HepG2 (cell line): ENCODE measurements around the gene MIDN. TPM values are rescaled to one million over a fixed set of nuclear protein-coding genes. Genes with fewer than 3 reads are reported as not detected.

ENCODE experiments used
- ARNTL ChIP-seq: sonication (generic); formaldehyde crosslinking; IDR thresholded peaks from 2 replicates; pipeline ENCODE4 v1.4.0; 2020; ENCODE audit warnings: mild to moderate bottlenecking, missing genetic modification reagents
- CBX1 ChIP-seq: IDR thresholded peaks from one replicate; pipeline ENCODE4 v1.6.1; 2016; ENCODE audit warnings: antibody characterized with exemption, low read depth
- DNMT1 ChIP-seq: sonication (generic); formaldehyde crosslinking; IDR thresholded peaks from 2 replicates; pipeline ENCODE4 v1.5.1; 2020; ENCODE audit warnings: mild to moderate bottlenecking, missing genetic modification reagents
- HDAC6 ChIP-seq: fragments of 200-600 bp; sonication (generic); IDR thresholded peaks from 2 replicates; pipeline ENCODE4 v1.7.0; 2017; ENCODE audit warnings: mild to moderate bottlenecking, antibody characterized with exemption, low read length, low read depth
- HMG20B ChIP-seq: conservative IDR thresholded peaks from 2 replicates; pipeline ENCODE4 v1.6.1; 2016; ENCODE audit warnings: missing genetic modification reagents, missing compliant biosample characterization
- NFE2 ChIP-seq: sonication (generic); formaldehyde crosslinking; IDR thresholded peaks from 2 replicates; pipeline ENCODE4 v1.4.0; 2020; ENCODE audit warnings: missing genetic modification reagents
- PAXIP1 ChIP-seq: sonication (generic); formaldehyde crosslinking; conservative IDR thresholded peaks from 2 replicates; pipeline ENCODE4 v1.4.0; 2020; ENCODE audit warnings: mild to moderate bottlenecking, missing genetic modification reagents, moderate library complexity
- RNF219 ChIP-seq: sonication (generic); formaldehyde crosslinking; IDR thresholded peaks from 2 replicates; pipeline ENCODE4 v1.5.0; 2020; ENCODE audit warnings: mild to moderate bottlenecking, missing genetic modification reagents
- SATB2 ChIP-seq: sonication (generic); formaldehyde crosslinking; IDR thresholded peaks from 2 replicates; pipeline ENCODE4 v1.5.0; 2020; ENCODE audit warnings: missing genetic modification reagents
- SIN3A ChIP-seq: IDR thresholded peaks from 2 replicates; pipeline ENCODE4 v1.6.1; 2011; ENCODE audit warnings: low read depth, mild to moderate bottlenecking, control low read depth, low read length, borderline replicate concordance
- ZBTB21 ChIP-seq: sonication (generic); formaldehyde crosslinking; IDR thresholded peaks from 2 replicates; pipeline ENCODE4 v1.4.0; 2020; ENCODE audit warnings: missing genetic modification reagents
- ZBTB34 ChIP-seq: sonication (generic); formaldehyde crosslinking; IDR thresholded peaks from 2 replicates; pipeline ENCODE4 v1.8.0; 2022; ENCODE audit warnings: mild to moderate bottlenecking, missing genetic modification reagents
- ZHX1 ChIP-seq: sonication (generic); formaldehyde crosslinking; IDR thresholded peaks from 2 replicates; pipeline ENCODE4 v1.8.1; 2022; ENCODE audit warnings: low read depth, mild to moderate bottlenecking, missing genetic modification reagents
- ZMYM2 ChIP-seq: sonication (generic); formaldehyde crosslinking; IDR thresholded peaks from 2 replicates; pipeline ENCODE4 v1.8.0; 2022; ENCODE audit warnings: mild to moderate bottlenecking, missing genetic modification reagents
- ZNF276 ChIP-seq: sonication (generic); formaldehyde crosslinking; IDR thresholded peaks from 2 replicates; pipeline ENCODE4 v1.4.0; 2020; ENCODE audit warnings: mild to moderate bottlenecking, low read depth, missing genetic modification reagents
- ZNF570 ChIP-seq: sonication (generic); formaldehyde crosslinking; IDR thresholded peaks from 2 replicates; pipeline ENCODE4 v1.4.0; 2020; ENCODE audit warnings: mild to moderate bottlenecking, missing genetic modification reagents, borderline replicate concordance
- ZNF784 ChIP-seq: sonication (generic); formaldehyde crosslinking; IDR thresholded peaks from 2 replicates; pipeline ENCODE4 v1.5.1; 2020; ENCODE audit warnings: missing genetic modification reagents, mild to moderate bottlenecking, borderline replicate concordance
- polyA plus RNA-seq, 8 experiments: library from polyadenylated mRNA; depleted of rRNA in 3 of 8; stranded (reverse) in 7 of 8; unstranded in 1 of 8; fragments of >200 nt; fragmentation: Illumina TruSeq in 4 of 8; extraction: Trizol in 4 of 8; gene quantifications; 2 replicates each; pipeline versions ENCODE4 v1.2.1 to v1.2.3, GENCODE V29; 2011 to 2016; ENCODE audit warnings: low read depth in 4 of 8, missing spikeins in 1 of 8, mixed read lengths in 1 of 8; ENCODE audit not compliant: insufficient read depth in 1 of 8
- total RNA-seq, 5 experiments: library from RNA; depleted of rRNA; stranded (reverse); fragments of >200 nt; fragmentation: Illumina TruSeq; extraction: Trizol; gene quantifications; 2 replicates each; pipeline ENCODE4 v1.2.3, GENCODE V29; 2016; ENCODE audit warnings: low read depth in 1 of 5

Gene MIDN
- total and polyA plus RNA-seq, 2 of the 13 experiments (the other 11 are each of a cell fraction or from before 2014, with no cell fraction given), result 8.4 to 18.0 TPM

- TF ChIP-seq ZNF784 (CRISPR knock-in tag), result no peak
- TF ChIP-seq ZHX1 (CRISPR knock-in tag), result no peak
- no peak for TF ChIP-seq NFE2
- no peak for TF ChIP-seq RNF219 (CRISPR knock-in tag)
- TF ChIP-seq ZMYM2 (CRISPR knock-in tag), result no peak
- no peak for TF ChIP-seq ZNF570
- TF ChIP-seq ARNTL (CRISPR knock-in tag), result 0 out of 2 replicates have a peak, but pooled peaks have one; percentile 7
- TF ChIP-seq ZBTB34 (CRISPR knock-in tag), result no peak
- no peak for TF ChIP-seq HDAC6
- 0 out of 2 replicates have a peak, but pooled peaks have one; percentile 23 for TF ChIP-seq DNMT1 (CRISPR knock-in tag)
- TF ChIP-seq HMG20B (CRISPR knock-in tag), result no peak
- no peak for TF ChIP-seq CBX1
- no peak for TF ChIP-seq PAXIP1 (CRISPR knock-in tag)
- 0 out of 2 replicates have a peak, but pooled peaks have one; percentile 22 for TF ChIP-seq SIN3A
- TF ChIP-seq ZNF276 (CRISPR knock-in tag), result no peak
- TF ChIP-seq SATB2, result no peak
- TF ChIP-seq ZBTB21 (CRISPR knock-in tag), result no peak
These were observed 26.5 kb downstream of the MIDN start (continued) for GRCh38 chr19:1274852-1275259.
